ENCODE results near the gene TXNL4B.

Gene TXNL4B

GRCh38 chr16:72112906-72113615 is 19.6 kb upstream of the TXNL4B start:
- in situ Hi-C loops (cut with MboI; ENCODE audit: low sequenced_read_pairs): no loop called here

GRCh38 chr16:72112452-72112792 is 19.0 kb upstream of the TXNL4B start:
- in situ Hi-C loops (cut with MboI; ENCODE audit: low sequenced_read_pairs): no loop called here

- in situ Hi-C loops (cut with MboI; ENCODE audit: low sequenced_read_pairs): no loop called here
Measured at GRCh38 chr16:72111657-72112451, 18.4 kb upstream of the TXNL4B start.

- in situ Hi-C loops (cut with MboI; ENCODE audit: low sequenced_read_pairs): no loop called here
Measured at GRCh38 chr16:72110662-72111615, 17.5 kb upstream of the TXNL4B start.

- in situ Hi-C loops (cut with MboI; ENCODE audit: low sequenced_read_pairs): no loop called here
Measured at GRCh38 chr16:72109966-72110530, 16.6 kb upstream of the TXNL4B start.

- in situ Hi-C loops (cut with MboI; ENCODE audit: low sequenced_read_pairs): no loop called here
Measured at GRCh38 chr16:72109300-72109699, 15.9 kb upstream of the TXNL4B start.

GRCh38 chr16:72108353-72109102 is 15.1 kb upstream of the TXNL4B start:
- in situ Hi-C loops (cut with MboI; ENCODE audit: low sequenced_read_pairs): no loop called here

- in situ Hi-C loops (cut with MboI; ENCODE audit: low sequenced_read_pairs): no loop called here
Measured at GRCh38 chr16:72107371-72107770, 14.0 kb upstream of the TXNL4B start.

- in situ Hi-C loops (cut with MboI; ENCODE audit: low sequenced_read_pairs): no loop called here
Measured at GRCh38 chr16:72105978-72106377, 12.6 kb upstream of the TXNL4B start.

- in situ Hi-C loops (cut with MboI; ENCODE audit: low sequenced_read_pairs): no loop called here
Measured at GRCh38 chr16:72104905-72105304, 11.5 kb upstream of the TXNL4B start.

- in situ Hi-C loops (cut with MboI; ENCODE audit: low sequenced_read_pairs): no loop called here
Measured at GRCh38 chr16:72101195-72101594, 7.8 kb upstream of the TXNL4B start.

- in situ Hi-C loops (cut with MboI; ENCODE audit: low sequenced_read_pairs): no loop called here
Measured at GRCh38 chr16:72099377-72099818, 6.0 kb upstream of the TXNL4B start.

- in situ Hi-C loops (cut with MboI; ENCODE audit: low sequenced_read_pairs): no loop called here
Measured at GRCh38 chr16:72098936-72099335, 5.5 kb upstream of the TXNL4B start.

GRCh38 chr16:72094266-72094610 is 818 bp upstream of the TXNL4B start:
- in situ Hi-C loops (cut with MboI; ENCODE audit: low sequenced_read_pairs): no loop called here

- in situ Hi-C loops (cut with MboI; ENCODE audit: low sequenced_read_pairs): no loop called here
Measured at GRCh38 chr16:72092832-72093447, 480 bp downstream of the TXNL4B start.

- in situ Hi-C loops (cut with MboI; ENCODE audit: low sequenced_read_pairs): no loop called here
Measured at GRCh38 chr16:72091217-72091616, 2.2 kb downstream of the TXNL4B start.

GRCh38 chr16:72085002-72085401 is 8.4 kb downstream of the TXNL4B start:
- in situ Hi-C loops (cut with MboI; ENCODE audit: low sequenced_read_pairs): no loop called here

GRCh38 chr16:72084445-72084844 is 9.0 kb downstream of the TXNL4B start:
- in situ Hi-C loops (cut with MboI; ENCODE audit: low sequenced_read_pairs): no loop called here

- in situ Hi-C loops (cut with MboI; ENCODE audit: low sequenced_read_pairs): no loop called here
Measured at GRCh38 chr16:72083778-72084404, 9.5 kb downstream of the TXNL4B start.

Measured in HL-60/S4 (cell line).